Right hindlimb (tissue), 1 donor: ENCODE data around the gene GRID1.
A peak's percentile ranks its signal among the peaks of the same experiment; 100 is the strongest.

Experiments
- DNase-seq: peaks from one replicate; pipeline ENCODE4 v3.0.0-alpha.2; 2018

Gene GRID1

GRCh38 chr10:86205306-86206239 lies 161.0 kb downstream of the GRID1 start:
- no peak for DNase-seq

GRCh38 chr10:86204421-86205305 lies 161.9 kb downstream of the GRID1 start:
- DNase-seq = no peak

GRCh38 chr10:86203162-86203905 lies 163.3 kb downstream of the GRID1 start:
- peak; percentile 61 for DNase-seq

GRCh38 chr10:86202226-86202735 lies 164.3 kb downstream of the GRID1 start:
- no peak for DNase-seq

- no peak for DNase-seq
These were observed 165.7 kb downstream of the GRID1 start for GRCh38 chr10:86200867-86201266.

- no peak for DNase-seq
These were observed 166.3 kb downstream of the GRID1 start for GRCh38 chr10:86200269-86200668.

- DNase-seq = no peak
These were observed 167.6 kb downstream of the GRID1 start for GRCh38 chr10:86199041-86199440.

- no peak for DNase-seq
These were observed 168.3 kb downstream of the GRID1 start for GRCh38 chr10:86198271-86198670.

- peak; percentile 8 for DNase-seq
These were observed 169.3 kb downstream of the GRID1 start for GRCh38 chr10:86197166-86197790.

GRCh38 chr10:86195521-86196157 lies 171.0 kb downstream of the GRID1 start:
- peak; percentile 9 for DNase-seq

GRCh38 chr10:86194684-86195083 lies 171.9 kb downstream of the GRID1 start:
- peak; percentile 9 for DNase-seq

- peak; percentile 4 for DNase-seq
These were observed 172.8 kb downstream of the GRID1 start for GRCh38 chr10:86193841-86194240.

- DNase-seq = peak; percentile 11
These were observed 173.9 kb downstream of the GRID1 start for GRCh38 chr10:86192691-86193090.

GRCh38 chr10:86192147-86192546 lies 174.4 kb downstream of the GRID1 start:
- no peak for DNase-seq

- peak; percentile 7 for DNase-seq
These were observed 174.9 kb downstream of the GRID1 start for GRCh38 chr10:86191686-86192085.

- no peak for DNase-seq
These were observed 175.4 kb downstream of the GRID1 start for GRCh38 chr10:86191166-86191565.

GRCh38 chr10:86190291-86190690 lies 176.3 kb downstream of the GRID1 start:
- DNase-seq = no peak

- no peak for DNase-seq
These were observed 176.7 kb downstream of the GRID1 start for GRCh38 chr10:86189891-86190290.

- peak; percentile 4 for DNase-seq
These were observed 177.6 kb downstream of the GRID1 start for GRCh38 chr10:86188796-86189558.

GRCh38 chr10:86188326-86188725 lies 178.3 kb downstream of the GRID1 start:
- peak; percentile 11 for DNase-seq
